ENCODE measurements around the gene ARHGAP15. TPM values are rescaled to one million over a fixed set of nuclear protein-coding genes. Genes with fewer than 3 reads are reported as not detected.

Gene ARHGAP15
- total and polyA plus RNA-seq, 4 experiments from 2014 or later, result 218 to 524 (median 365) TPM

- DNase-seq, result no peak
- peaks cover 29 to 34% of the 10 kb centered on the region in 2 donors for H3K36me3 Mint-ChIP-seq
- H3K27ac Mint-ChIP-seq, result peak overlapping the region in 5 of 7 donors; percentile 45 to 76 (median 62)
- CTCF ChIA-PET (ENCODE audit: partially characterized antibody), result interaction anchor here (1.1 to 3.4 kb wide), 6 partner anchors 9 to 148 kb away, joined by 3 to 26 read pairs (median 10); no protein-coding TSS in a partner anchor
- intact Hi-C loops (cut with micrococcal nuclease), result loop anchor here (1.0 kb wide), 1 partner anchor 7 kb away; no protein-coding TSS in a partner anchor
- H3K9me3 ChIP-seq (ENCODE audit: control insufficient read depth in 1 of 2, low read length in 2 of 2), result no peaks in the 10 kb centered on the region
- POLR2A ChIA-PET (ENCODE audit: partially characterized antibody), result interaction anchor here (0.9 to 2.9 kb wide), 12 partner anchors 9 to 120 kb away, joined by 3 to 10 read pairs (median 4); partner anchors contain the start of gene ARHGAP15
- no peak overlapping the region for H3K27ac ChIP-seq (ENCODE audit: low read depth, low read length)
- peaks cover 97% of the 10 kb centered on the region for H3K4me1 ChIP-seq (ENCODE audit: insufficient read depth, low read length)
- peak overlapping the region; percentile 63 to 88 (median 78) for H3K4me3 Mint-ChIP-seq
- H3K27me3 ChIP-seq (ENCODE audit: insufficient read depth, low read length), result no peaks in the 10 kb centered on the region
- H3K9me3 Mint-ChIP-seq, result no peaks in the 10 kb centered on the region
- H3K36me3 ChIP-seq (ENCODE audit: insufficient read depth, low read length), result no peaks in the 10 kb centered on the region
- H3K4me1 Mint-ChIP-seq, result peaks cover 77 to 98% (median 86%) of the 10 kb centered on the region in 4 donors
- peak overlapping the region in 1 of 2 donors; percentile 4 for H3K4me3 ChIP-seq (ENCODE audit: low read length in 2 of 2)
- H3K27me3 Mint-ChIP-seq, result no peaks in the 10 kb centered on the region
Measured at GRCh38 chr2:143140864-143141661, 11.8 kb downstream of the ARHGAP15 start.

- no peaks in the 10 kb centered on the region for H3K9me3 ChIP-seq (ENCODE audit: control insufficient read depth in 1 of 2, low read length in 2 of 2)
- no peaks in the 10 kb centered on the region for H3K27me3 Mint-ChIP-seq
- H3K9me3 Mint-ChIP-seq, result no peaks in the 10 kb centered on the region
- no peak overlapping the region for H3K4me3 ChIP-seq (ENCODE audit: low read length in 2 of 2)
- no peak for DNase-seq
- no peaks in the 10 kb centered on the region for H3K36me3 ChIP-seq (ENCODE audit: insufficient read depth, low read length)
- H3K27me3 ChIP-seq (ENCODE audit: insufficient read depth, low read length), result no peaks in the 10 kb centered on the region
- peaks cover 97% of the 10 kb centered on the region for H3K4me1 ChIP-seq (ENCODE audit: insufficient read depth, low read length)
- ChIA-PET POLR2A (ENCODE audit: partially characterized antibody) (interaction anchor here (1.5 to 2.9 kb wide), 3 partner anchors 10 to 25 kb away, joined by 4 to 10 read pairs (median 7); partner anchors contain the start of gene ARHGAP15), CTCF (ENCODE audit: partially characterized antibody) (interaction anchor here (2.5 to 3.2 kb wide), 3 partner anchors 11 to 31 kb away, joined by 11 to 20 read pairs (median 13); no protein-coding TSS in a partner anchor)
- peaks cover 24 to 27% of the 10 kb centered on the region in 2 donors for H3K36me3 Mint-ChIP-seq
- peaks cover 79 to 98% (median 88%) of the 10 kb centered on the region in 4 donors for H3K4me1 Mint-ChIP-seq
- intact Hi-C loops (cut with micrococcal nuclease), result loop anchor here (2.0 kb wide), 1 partner anchor 14 kb away; the partner anchor contains the start of gene ARHGAP15
- H3K4me3 Mint-ChIP-seq, result peak overlapping the region in 4 of 8 donors; percentile 31 to 88 (median 62)
- no peak overlapping the region for H3K27ac ChIP-seq (ENCODE audit: low read depth, low read length)
- H3K27ac Mint-ChIP-seq, result peak overlapping the region in 3 of 7 donors; percentile 42 to 66 (median 56)
Measured at GRCh38 chr2:143142598-143142997, 13.4 kb downstream of the ARHGAP15 start.

- Mint-ChIP-seq H3K4me1 (peaks cover 76 to 97% (median 86%) of the 10 kb centered on the region in 4 donors), H3K27me3 (no peaks in the 10 kb centered on the region), H3K9me3 (no peaks in the 10 kb centered on the region), H3K4me3 (peak overlapping the region in 6 of 8 donors; percentile 25 to 71 (median 56)), H3K27ac (peak overlapping the region in 6 of 7 donors; percentile 4 to 89 (median 70)), H3K36me3 (peaks cover 20 to 30% of the 10 kb centered on the region in 2 donors)
- intact Hi-C loops (cut with micrococcal nuclease), result no loop called here
- Histone ChIP-seq H3K36me3 (ENCODE audit: insufficient read depth, low read length) (no peaks in the 10 kb centered on the region), H3K9me3 (ENCODE audit: control insufficient read depth in 1 of 2, low read length in 2 of 2) (no peaks in the 10 kb centered on the region), H3K4me3 (ENCODE audit: low read length in 2 of 2) (no peak overlapping the region), H3K4me1 (ENCODE audit: insufficient read depth, low read length) (peaks cover 97% of the 10 kb centered on the region), H3K27ac (ENCODE audit: low read depth, low read length) (no peak overlapping the region), H3K27me3 (ENCODE audit: insufficient read depth, low read length) (no peaks in the 10 kb centered on the region)
- POLR2A ChIA-PET (ENCODE audit: partially characterized antibody), result interaction anchor here (1.0 kb wide), 1 partner anchor 15 kb away, joined by 3 read pairs; no protein-coding TSS in a partner anchor
- CTCF ChIA-PET (ENCODE audit: partially characterized antibody), result interaction anchor here (3.0 to 3.2 kb wide), 2 partner anchors 13 to 16 kb away, joined by 13 to 20 read pairs; no protein-coding TSS in a partner anchor
- DNase-seq, result no peak
Measured at GRCh38 chr2:143144813-143145455, 15.7 kb downstream of the ARHGAP15 start.

- Histone ChIP-seq H3K9me3 (ENCODE audit: control insufficient read depth in 1 of 2, low read length in 2 of 2) (no peaks in the 10 kb centered on the region), H3K27me3 (ENCODE audit: insufficient read depth, low read length) (no peaks in the 10 kb centered on the region), H3K27ac (ENCODE audit: low read depth, low read length) (no peak overlapping the region), H3K36me3 (ENCODE audit: insufficient read depth, low read length) (no peaks in the 10 kb centered on the region), H3K4me1 (ENCODE audit: insufficient read depth, low read length) (peaks cover 97% of the 10 kb centered on the region), H3K4me3 (ENCODE audit: low read length in 2 of 2) (no peak overlapping the region)
- POLR2A ChIA-PET (ENCODE audit: partially characterized antibody), result interaction anchor here (0.7 kb wide), 1 partner anchor 18 kb away, joined by 3 read pairs; no protein-coding TSS in a partner anchor
- no peak for DNase-seq
- H3K27me3 Mint-ChIP-seq, result no peaks in the 10 kb centered on the region
- peaks cover 13 to 25% of the 10 kb centered on the region in 2 donors for H3K36me3 Mint-ChIP-seq
- peak overlapping the region in 5 of 7 donors; percentile 13 to 86 (median 65) for H3K27ac Mint-ChIP-seq
- intact Hi-C loops (cut with micrococcal nuclease), result no loop called here
- CTCF ChIA-PET (ENCODE audit: partially characterized antibody), result interaction anchor here (1.1 kb wide), 1 partner anchor 18 kb away, joined by 3 read pairs; no protein-coding TSS in a partner anchor
- H3K4me1 Mint-ChIP-seq, result peaks cover 73 to 97% (median 85%) of the 10 kb centered on the region in 4 donors
- H3K4me3 Mint-ChIP-seq, result peak overlapping the region in 3 of 8 donors; percentile 0 to 53 (median 9)
- H3K9me3 Mint-ChIP-seq, result no peaks in the 10 kb centered on the region
Measured at GRCh38 chr2:143146366-143146765, 17.1 kb downstream of the ARHGAP15 start.

GRCh38 chr2:143146815-143147530 is 17.8 kb downstream of the ARHGAP15 start:
- Mint-ChIP-seq H3K27me3 (no peaks in the 10 kb centered on the region), H3K4me1 (peaks cover 73 to 97% (median 85%) of the 10 kb centered on the region in 4 donors), H3K36me3 (peaks cover 13 to 20% of the 10 kb centered on the region in 2 donors), H3K9me3 (no peaks in the 10 kb centered on the region), H3K27ac (peak overlapping the region in 6 of 7 donors; percentile 4 to 77 (median 55)), H3K4me3 (peak overlapping the region in 4 of 8 donors; percentile 16 to 46 (median 32))
- Histone ChIP-seq H3K27me3 (ENCODE audit: insufficient read depth, low read length) (no peaks in the 10 kb centered on the region), H3K4me3 (ENCODE audit: low read length in 2 of 2) (no peak overlapping the region), H3K36me3 (ENCODE audit: insufficient read depth, low read length) (no peaks in the 10 kb centered on the region), H3K27ac (ENCODE audit: low read depth, low read length) (no peak overlapping the region), H3K4me1 (ENCODE audit: insufficient read depth, low read length) (peaks cover 97% of the 10 kb centered on the region), H3K9me3 (ENCODE audit: control insufficient read depth in 1 of 2, low read length in 2 of 2) (no peaks in the 10 kb centered on the region)
- DNase-seq, result no peak
- intact Hi-C loops (cut with micrococcal nuclease), result no loop called here
- ChIA-PET CTCF (ENCODE audit: partially characterized antibody) (interaction anchor here (1.1 kb wide), 1 partner anchor 19 kb away, joined by 3 read pairs; no protein-coding TSS in a partner anchor), POLR2A (ENCODE audit: partially characterized antibody) (no interaction called here)

- no peak overlapping the region for H3K27ac ChIP-seq (ENCODE audit: low read depth, low read length)
- intact Hi-C loops (cut with micrococcal nuclease), result loop anchor here (1.0 kb wide), 1 partner anchor 8 kb away; no protein-coding TSS in a partner anchor
Measured at GRCh38 chr2:143148011-143148410, 18.8 kb downstream of the ARHGAP15 start.

More at GRCh38 chr2:143148011-143148410, 18.8 kb downstream of the ARHGAP15 start:
- POLR2A ChIA-PET (ENCODE audit: partially characterized antibody), result interaction anchor here (1.0 to 2.2 kb wide), 9 partner anchors 8 to 114 kb away, joined by 3 to 8 read pairs (median 5); partner anchors contain the start of gene ARHGAP15
- Histone ChIP-seq H3K27me3 (ENCODE audit: insufficient read depth, low read length) (no peaks in the 10 kb centered on the region), H3K36me3 (ENCODE audit: insufficient read depth, low read length) (no peaks in the 10 kb centered on the region), H3K9me3 (ENCODE audit: control insufficient read depth in 1 of 2, low read length in 2 of 2) (no peaks in the 10 kb centered on the region), H3K4me3 (ENCODE audit: low read length in 2 of 2) (no peak overlapping the region), H3K4me1 (ENCODE audit: insufficient read depth, low read length) (peaks cover 97% of the 10 kb centered on the region)
- H3K9me3 Mint-ChIP-seq, result no peaks in the 10 kb centered on the region
- H3K4me1 Mint-ChIP-seq, result peaks cover 76 to 97% (median 88%) of the 10 kb centered on the region in 4 donors
- peaks cover 9 to 16% of the 10 kb centered on the region in 2 donors for H3K36me3 Mint-ChIP-seq
- CTCF ChIA-PET (ENCODE audit: partially characterized antibody), result interaction anchor here (0.6 to 6.4 kb wide), 7 partner anchors 14 to 112 kb away, joined by 3 to 38 read pairs (median 4); no protein-coding TSS in a partner anchor
- no peaks in the 10 kb centered on the region for H3K27me3 Mint-ChIP-seq
- peak overlapping the region; percentile 2 to 80 (median 54) for H3K27ac Mint-ChIP-seq
- no peak for DNase-seq
- H3K4me3 Mint-ChIP-seq, result peak overlapping the region in 6 of 8 donors; percentile 0 to 81 (median 51)

All from CD4-positive, alpha-beta memory T cell (primary cell).